GM21529 (cell line): Measurements from ENCODE around the gene LHPP.

ENCODE experiments used
- ATAC-seq: cut with Tn5 transposase; IDR thresholded peaks from one replicate; pipeline ENCODE4 v1.9.1; 2021; ENCODE audit not compliant: unreplicated experiment

Gene LHPP

DNA sequence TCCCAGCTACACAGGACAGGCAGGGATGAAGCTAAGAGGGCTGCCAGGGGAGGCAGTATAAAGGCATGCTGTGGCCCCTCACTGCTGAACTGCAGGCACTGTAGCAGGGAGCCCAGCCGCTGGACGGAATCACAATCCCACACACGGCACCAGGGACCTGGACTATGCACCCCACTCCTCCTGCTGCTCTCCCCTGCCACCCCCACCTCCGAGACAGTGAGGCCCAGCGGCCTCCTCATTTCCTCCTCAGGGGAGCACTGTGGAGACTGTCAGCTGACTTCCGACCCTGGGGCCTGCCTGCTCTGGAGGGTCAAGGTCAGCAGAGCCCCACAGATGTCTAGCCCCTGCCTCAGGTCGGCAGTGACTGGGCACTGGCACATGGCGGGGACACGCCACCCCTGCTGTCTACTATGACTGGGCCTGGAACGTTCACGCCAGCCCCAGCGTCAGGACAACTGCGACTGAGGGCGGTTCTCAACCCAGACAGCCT lies 189.8 kb downstream of the LHPP start:
- ATAC-seq, result no peak

DNA sequence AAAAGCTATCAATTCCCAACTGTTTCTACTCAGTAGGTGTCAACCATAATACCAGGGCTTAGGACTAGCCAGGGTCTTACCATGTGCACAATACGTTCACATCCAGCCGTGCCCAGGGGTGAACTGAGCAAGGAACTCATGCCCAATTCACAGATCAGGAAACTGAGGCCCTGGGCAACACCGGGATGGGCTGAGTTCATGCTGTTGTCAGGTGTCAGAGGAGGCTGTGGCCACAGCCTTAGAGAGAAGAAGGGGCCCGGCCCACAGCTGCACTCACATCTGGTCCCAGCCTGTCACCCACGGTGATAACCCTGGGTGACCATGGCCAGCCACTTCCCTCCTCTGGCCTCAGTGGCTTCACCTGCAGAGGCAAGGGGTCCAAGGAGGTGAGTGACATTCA lies 190.6 kb downstream of the LHPP start:
- ATAC-seq, result no peak

DNA sequence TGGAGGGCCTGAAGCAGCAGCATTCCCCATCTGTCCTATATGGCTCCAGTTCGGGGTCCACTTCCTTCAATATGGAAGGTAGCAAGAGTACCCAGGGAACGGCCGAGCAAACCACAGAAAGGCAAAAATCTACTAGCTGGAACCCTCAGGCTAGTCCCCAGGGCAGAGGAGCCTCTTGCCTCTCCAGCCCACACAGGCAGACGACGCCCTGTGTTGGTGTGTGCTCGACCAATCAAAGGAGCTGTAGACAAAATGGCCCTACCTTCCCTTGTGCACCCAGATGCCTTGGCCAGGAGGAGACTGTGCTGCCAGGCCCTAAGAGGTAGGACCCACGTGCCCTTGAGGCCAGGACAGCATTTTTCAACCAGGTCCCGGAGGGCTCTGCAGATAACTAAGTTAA lies 191.1 kb downstream of the LHPP start:
- no peak for ATAC-seq

DNA sequence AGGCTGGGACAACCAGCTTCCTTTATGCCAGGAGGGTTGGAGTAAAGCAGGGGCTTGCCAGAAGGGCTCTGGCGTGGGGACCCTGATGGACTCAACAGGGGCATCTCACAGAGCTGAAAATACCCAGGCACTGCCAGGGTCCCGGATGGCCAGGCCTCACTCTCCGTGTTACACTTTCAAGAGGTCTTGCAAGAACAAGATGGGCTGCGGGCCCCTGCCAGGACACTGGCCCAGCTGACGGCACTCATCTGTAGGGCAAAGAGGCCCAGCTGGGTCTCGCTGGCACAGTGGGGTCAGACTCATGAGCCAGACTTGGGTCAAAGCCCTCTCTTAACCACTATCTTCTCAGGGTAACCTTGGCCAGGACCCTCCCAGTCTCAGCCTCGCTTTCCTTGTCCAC lies 191.7 kb downstream of the LHPP start:
- no peak for ATAC-seq

DNA sequence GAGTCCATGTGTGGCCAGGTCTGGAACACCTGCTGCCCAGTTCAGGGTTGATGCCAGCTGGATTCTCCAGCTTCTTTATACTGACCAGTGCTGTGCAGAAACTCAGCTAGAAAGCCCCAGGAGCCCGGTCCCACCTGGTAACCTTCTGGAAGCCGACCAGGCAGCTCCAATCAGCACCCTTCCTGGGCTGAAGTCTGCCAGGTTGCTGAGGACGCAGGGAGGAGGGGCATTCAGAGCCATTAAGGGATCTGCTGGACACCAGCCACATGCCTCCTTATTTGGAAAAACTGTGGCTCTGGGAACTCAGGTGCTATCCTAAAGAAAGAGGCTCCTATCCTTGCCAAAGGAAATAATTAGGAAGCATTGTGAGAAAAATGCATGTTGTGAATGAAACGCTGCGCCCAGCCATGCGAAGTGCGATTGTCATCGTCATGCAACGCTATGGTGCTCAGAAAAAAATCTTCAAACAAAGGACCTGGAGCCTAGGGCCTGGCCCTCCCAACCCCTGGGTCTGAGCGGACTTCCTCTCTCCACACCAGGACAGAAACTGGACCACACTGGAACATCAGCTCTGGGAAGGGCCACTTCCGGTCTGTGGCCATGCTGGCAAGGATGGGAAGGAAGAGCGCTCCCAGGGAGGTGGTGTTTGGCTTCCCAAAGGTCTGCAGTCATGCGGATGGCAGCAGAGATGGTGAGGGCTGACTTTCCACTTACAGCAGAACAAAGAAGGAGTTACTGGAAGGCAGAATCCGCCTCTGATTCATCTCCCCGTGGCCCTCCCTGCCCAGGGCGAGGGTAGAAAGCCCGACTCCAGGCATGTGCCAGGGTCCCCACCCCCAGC lies 192.4 kb downstream of the LHPP start:
- ATAC-seq, result no peak

DNA sequence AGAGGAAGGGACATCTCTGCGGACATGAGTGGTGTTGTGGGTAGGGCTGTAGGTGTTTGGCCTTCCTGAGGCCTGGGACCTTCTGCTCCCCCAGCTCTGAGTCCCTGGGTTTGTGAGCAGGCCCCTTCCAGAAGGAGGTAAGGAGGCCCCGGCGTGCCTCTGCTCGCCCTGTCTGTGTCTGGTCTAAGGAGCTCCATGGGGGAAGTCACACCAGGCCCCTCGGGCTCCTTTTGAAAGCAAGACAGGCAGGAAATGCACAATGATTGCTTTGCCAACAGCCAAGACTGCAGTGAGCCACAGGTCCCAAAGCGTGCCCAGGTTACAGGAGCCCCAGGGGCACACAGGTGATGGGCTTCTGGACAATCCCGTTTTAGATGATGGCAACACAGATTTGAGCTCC lies 193.1 kb downstream of the LHPP start:
- no peak for ATAC-seq

DNA sequence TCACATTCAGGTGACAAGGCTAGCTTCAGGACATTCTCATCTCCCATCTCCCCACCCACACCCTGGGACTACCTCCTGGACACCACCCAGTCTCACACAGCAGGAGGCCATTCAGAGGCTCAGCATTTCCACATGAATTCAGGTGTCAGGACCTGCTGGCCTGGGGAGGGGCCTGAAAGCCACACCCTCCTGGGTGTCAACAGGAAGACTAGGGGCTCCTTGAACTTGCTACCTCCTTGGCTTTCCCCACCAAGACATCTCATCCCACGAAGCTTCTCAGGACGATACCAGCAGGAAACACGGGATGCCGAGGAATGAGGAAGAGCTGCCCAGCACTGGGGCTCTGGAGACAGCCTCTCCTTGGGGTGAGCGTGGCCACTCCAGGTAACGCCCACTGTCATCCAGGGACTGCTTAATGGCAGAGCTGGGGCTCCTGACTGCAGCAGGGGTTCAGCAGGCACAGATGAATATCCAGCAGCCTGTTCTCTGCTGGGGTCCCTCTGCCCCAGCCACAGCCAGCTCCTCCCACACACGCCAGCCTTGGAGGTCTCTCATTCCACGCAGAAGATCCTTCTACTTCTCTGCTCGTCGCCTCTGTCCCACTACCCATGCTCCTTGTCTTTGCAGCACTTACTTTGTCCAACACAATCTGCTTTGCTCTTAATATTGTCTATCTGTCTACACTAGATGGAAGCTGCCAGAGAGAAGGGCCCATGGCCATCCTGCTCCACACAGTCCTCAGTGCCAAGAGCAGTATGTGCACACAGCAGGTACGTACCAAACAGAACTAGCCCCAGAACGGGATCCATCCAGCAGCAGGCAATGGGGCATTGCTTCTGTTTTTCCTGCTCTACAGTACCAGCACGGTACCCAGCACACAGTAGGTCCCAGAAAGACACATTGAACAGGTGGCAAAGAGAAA lies 193.8 kb downstream of the LHPP start:
- ATAC-seq, result no peak

DNA sequence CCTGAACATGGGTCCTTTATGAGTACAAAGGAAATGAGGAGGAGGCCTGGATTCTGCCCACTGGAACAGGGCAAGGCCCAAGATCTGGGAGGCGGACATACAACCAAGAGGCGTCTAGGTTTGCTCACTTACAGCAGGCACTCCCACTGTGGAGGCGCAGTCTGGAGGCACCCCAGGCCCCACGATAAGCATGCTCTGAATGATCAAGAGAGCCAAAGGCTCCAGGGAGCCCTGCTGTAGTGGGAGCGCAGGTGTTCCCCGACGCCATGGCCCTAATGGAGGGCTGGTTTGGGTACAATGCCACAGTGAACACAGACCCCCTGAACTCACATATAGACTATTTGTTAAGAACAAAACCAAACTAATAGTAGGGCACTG lies 194.5 kb downstream of the LHPP start:
- ATAC-seq, result no peak

DNA sequence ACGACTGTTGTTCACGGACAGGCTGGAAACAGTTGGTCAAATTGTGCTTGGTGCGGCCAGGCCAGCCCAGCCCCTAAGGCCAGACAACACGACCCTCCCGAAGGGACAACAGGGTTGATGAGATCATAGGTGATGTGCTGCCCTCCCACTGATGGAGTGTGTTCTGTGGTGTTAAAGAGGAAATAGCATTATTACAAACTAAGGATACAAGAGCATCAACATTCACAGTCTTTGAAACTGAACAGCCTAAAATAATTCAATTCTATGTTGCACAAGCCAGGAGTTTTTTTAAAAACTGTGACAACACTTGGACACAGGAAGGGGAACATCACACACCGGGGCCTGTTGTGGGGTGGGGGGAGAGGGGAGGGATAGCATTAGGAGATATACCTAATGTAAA lies 194.9 kb downstream of the LHPP start:
- ATAC-seq, result no peak

DNA sequence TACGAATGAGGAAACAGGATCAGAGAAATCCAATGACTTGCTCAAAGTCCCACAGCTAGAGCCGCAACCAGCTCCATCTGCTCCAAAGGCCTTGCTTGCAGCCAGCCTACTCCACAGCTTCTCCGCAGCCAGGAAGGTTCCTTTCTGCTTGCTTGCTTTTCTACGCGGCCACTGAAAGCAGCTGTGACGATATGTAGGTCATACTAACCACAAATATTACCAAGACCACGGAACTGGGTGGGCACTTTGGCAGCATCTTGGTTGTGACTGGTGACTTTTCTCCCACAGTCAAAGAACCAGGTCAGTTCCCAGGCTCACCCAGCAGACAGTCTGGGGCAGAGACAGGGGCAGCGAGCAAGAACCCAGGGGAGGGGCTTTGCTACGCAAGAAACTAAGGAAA lies 196.2 kb downstream of the LHPP start:
- ATAC-seq, result no peak

DNA sequence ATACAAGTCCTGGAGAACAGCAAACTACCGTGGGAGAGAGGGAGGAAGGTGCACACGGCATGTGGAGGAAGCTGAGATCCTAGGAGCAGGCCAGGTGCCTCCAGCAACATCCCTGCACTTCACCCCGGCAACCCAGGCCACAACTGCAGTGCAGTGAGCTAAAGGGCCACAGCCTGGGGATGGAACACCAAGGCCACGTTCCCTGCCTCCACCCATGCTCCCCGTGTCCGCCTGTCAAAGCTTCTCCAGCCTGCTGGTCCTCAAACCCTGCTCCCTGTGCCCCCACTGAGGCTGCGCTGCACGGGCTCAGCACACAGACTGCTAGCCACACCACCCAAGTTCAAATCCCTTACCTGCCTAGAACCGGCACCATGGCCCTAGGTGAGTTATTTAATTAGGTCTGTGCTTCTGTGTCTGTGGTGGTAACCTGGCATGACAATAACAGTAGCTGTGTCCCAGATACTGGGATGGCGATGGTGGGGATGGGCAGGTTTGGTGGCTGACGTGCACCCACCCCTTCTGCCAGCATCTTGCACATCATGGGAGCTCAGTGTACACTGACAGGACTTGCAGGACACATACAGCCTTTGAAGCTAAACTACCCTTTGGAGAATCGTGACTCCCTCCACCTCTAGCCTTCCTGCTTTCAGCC lies 197.1 kb downstream of the LHPP start:
- no peak for ATAC-seq

DNA sequence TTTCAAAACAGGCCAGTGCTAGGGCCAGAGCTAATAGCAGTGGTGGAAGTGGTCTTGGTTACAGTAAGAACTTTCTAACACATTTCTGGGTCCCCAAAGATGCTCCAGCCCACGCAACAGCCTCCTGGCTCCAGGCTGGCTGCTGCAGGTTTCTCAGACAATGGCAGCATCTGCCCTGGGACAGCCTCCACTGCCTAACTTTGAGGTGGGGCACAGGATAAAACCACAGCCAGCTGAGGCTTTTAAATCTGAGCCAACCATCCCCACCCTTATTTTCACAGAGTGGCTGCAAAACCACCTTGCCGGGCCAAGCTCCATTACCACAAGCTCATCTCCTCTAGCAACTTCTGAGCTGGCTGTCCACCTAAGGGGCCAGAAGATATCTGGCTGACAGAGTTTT lies 197.8 kb downstream of the LHPP start:
- no peak for ATAC-seq

DNA sequence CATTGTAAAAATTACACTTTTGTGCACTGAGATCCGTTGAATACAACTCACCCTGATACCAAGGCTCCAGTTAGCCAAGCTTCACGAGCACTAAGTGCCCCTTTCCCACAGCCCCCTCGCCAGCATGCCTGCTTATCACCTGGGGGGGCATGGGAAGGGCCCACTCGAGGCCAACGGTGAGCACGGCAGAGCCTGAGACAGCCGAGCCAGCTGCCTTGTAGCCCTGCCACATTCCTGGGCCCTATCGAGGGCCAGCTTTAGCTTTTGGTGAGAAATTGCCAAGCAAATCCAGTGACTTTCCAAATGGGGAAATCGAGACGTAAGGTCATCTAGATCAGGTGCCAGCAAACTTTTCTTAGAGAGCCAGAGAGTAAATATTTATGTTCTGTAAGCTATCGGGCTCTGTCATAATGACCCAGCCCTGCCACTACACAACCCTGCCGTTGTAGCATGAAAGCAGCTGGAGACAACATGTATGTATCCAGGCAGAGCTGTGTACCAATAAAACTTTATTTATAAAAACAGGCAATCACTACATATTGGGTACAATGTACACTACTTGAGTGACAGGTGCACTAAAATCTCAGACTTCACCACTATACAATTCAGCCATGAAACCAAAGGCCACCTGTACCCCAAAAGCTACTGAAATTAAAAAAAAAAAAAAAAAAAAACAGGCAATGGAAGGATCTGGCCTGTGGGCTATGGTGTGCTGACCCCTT lies 198.9 kb downstream of the LHPP start:
- ATAC-seq, result no peak

DNA sequence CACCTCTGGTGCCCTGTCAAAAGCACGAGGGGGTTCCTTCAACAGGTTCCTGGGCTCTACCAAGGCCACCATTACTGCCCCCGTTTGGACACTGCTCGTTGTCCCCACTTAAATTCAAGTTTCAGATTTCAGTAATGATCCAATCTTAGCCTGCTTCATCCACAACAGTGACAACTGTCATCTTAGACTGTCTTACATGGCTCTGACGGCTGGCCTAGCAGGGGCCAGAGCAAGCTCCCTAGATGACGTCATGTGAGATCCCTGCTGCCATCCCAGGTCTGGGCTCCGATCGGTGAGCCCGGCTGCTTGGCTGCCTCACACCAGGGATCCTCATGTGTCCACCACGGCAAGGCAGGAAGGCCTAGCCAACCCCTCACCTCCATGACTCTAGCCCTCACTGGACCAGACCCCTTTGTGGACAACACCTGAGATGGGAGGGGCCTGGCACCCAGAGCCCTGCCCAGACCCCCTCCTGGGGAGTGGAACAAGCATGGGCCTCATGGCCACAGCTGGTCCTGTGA lies 200.1 kb downstream of the LHPP start:
- ATAC-seq, result no peak

DNA sequence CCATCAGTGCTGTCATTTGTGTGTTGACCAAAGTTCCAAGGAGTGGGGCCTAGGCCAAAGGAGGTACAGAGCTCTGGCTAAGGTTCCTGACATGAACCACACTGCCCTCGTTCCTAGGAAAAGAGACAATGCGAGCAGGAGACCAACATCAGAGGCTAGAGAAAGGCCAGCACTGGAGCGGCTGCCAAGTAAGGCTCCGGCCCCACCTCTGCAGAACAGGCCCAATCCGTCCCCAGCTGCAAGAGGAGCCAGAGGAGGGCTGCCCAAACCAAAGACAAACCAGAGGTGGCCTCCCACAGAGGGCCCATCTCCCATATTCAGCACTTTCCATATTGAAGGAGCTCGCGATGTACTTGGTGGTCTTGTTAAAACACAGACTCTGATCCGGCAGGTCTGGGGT lies 201.6 kb downstream of the LHPP start:
- no peak for ATAC-seq
